K562 (cell line): ENCODE results near the gene DTNBP1. TPM values are rescaled to one million over a fixed set of nuclear protein-coding genes. Genes with fewer than 3 reads are reported as not detected.

Source experiments
- ATAC-seq: fragments of 200-7000 bp; cut with Tn5 transposase; 3 replicates; pipeline ENCODE4 v1.9.1; 2020; ENCODE audit warnings: moderate library complexity
- BruUV-seq: library from RNA; stranded (reverse); fragments of 400-500 nt; replicated peaks from 2 replicates; lab custom pipeline; 2021; lab: Mats Ljungman, UMichigan
- CTCF ChIA-PET: fragments of 300-600 bp; formaldehyde crosslinking; extraction: SDS; loops from one replicate; lab custom pipeline; 2021; ENCODE audit warnings: low intra/inter-chr PET ratio; lab: Yijun Ruan, JAX
- POLR2A ChIA-PET: fragments of 300-600, 350-650 bp; sonication (Branson Sonifier 250); formaldehyde crosslinking; extraction: SDS; loops from one replicate; lab custom pipeline; 2021; ENCODE audit warnings: antibody characterized with exemption, inconsistent platforms; lab: Yijun Ruan, JAX
- DNase-seq, 4 experiments: peaks; one replicate each; pipeline versions ENCODE4 v3.0.0 to v3.0.0-alpha.2; 2011 to 2018; ENCODE audit warnings: low spot score in 3 of 4, mixed read lengths in 3 of 4; ENCODE audit errors: extremely low read depth in 1 of 4
- FAIRE-seq: peaks from 2 replicates; lab custom pipeline; 2011; peaks lifted over from hg19 to GRCh38; lab: Jason Lieb, UNC
- H2AFZ ChIP-seq: 2 replicates; pipeline ENCODE4 v1.6.0; 2011; ENCODE audit warnings: low read depth, low read length, control low read depth, inconsistent platforms
- H3K27ac ChIP-seq: fragments of 200-600 bp; 3 replicates; pipeline ENCODE4 v1.8.0; 2011; ENCODE audit warnings: low read depth, mild to moderate bottlenecking, control low read depth, inconsistent platforms, low read length, moderate library complexity, mixed read lengths; ENCODE audit errors: extremely low read depth
- H3K27me3 ChIP-seq, 2 experiments: fragments of 300-600 bp in 1 of 2; 2 replicates in 1 of 2; 3 replicates in 1 of 2; pipeline versions ENCODE4 v1.6.0 to v1.8.0; 2011; ENCODE audit warnings: inconsistent platforms in 2 of 2, low read length in 2 of 2, mild to moderate bottlenecking in 1 of 2, mixed read lengths in 1 of 2, moderate library complexity in 1 of 2; ENCODE audit not compliant: control insufficient read depth in 2 of 2, insufficient read depth in 2 of 2
- H3K36me3 ChIP-seq: fragments of 300-600 bp; 3 replicates; pipeline ENCODE4 v1.8.0; 2011; ENCODE audit warnings: mild to moderate bottlenecking, low read length, inconsistent platforms; ENCODE audit not compliant: control insufficient read depth, insufficient read depth
- H3K4me1 ChIP-seq, 2 experiments: fragments of 200-600 bp in 1 of 2; replicated peaks in 1 of 2; 2 replicates in 1 of 2; 3 replicates in 1 of 2; pipeline versions ENCODE4 v1.5.1 to v1.8.0; 2011; ENCODE audit warnings: inconsistent platforms in 2 of 2, low read length in 2 of 2, mild to moderate bottlenecking in 1 of 2, mixed read lengths in 1 of 2, moderate library complexity in 1 of 2; ENCODE audit not compliant: control insufficient read depth in 2 of 2, insufficient read depth in 2 of 2
- H3K4me2 ChIP-seq: 2 replicates; pipeline ENCODE4 v1.6.1; 2011; ENCODE audit warnings: low read length, control low read depth, inconsistent platforms, mixed read lengths; ENCODE audit not compliant: insufficient read depth
- H3K4me3 ChIP-seq: fragments of 200-600 bp; sonication (generic), shearing (Covaris generic); 2 replicates; pipeline ENCODE4 v1.5.1; 2016; ENCODE audit warnings: control low read depth, inconsistent platforms
- H3K79me2 ChIP-seq: fragments of 200-600 bp; 3 replicates; pipeline ENCODE4 v1.8.0; 2011; ENCODE audit warnings: low read length, inconsistent platforms; ENCODE audit not compliant: control insufficient read depth, insufficient read depth
- H3K9ac ChIP-seq, 2 experiments: 2 replicates each; pipeline versions ENCODE4 v1.6.0 to v1.6.1; 2011; ENCODE audit warnings: low read depth in 2 of 2, low read length in 2 of 2, control low read depth in 1 of 2, inconsistent platforms in 1 of 2, mild to moderate bottlenecking in 1 of 2, mixed read lengths in 1 of 2; ENCODE audit not compliant: insufficient read depth in 1 of 2
- H3K9me1 ChIP-seq: one replicate; pipeline ENCODE4 v1.6.0; 2011; ENCODE audit warnings: inconsistent platforms, mild to moderate bottlenecking, low read length, moderate library complexity; ENCODE audit not compliant: control insufficient read depth, insufficient read depth
- H3K9me3 ChIP-seq: replicated peaks from 2 replicates; pipeline ENCODE4 v1.5.1; 2011; ENCODE audit warnings: low read depth, low read length, inconsistent platforms; ENCODE audit not compliant: control insufficient read depth, insufficient read depth
- H4K20me1 ChIP-seq: replicated peaks from 2 replicates; pipeline ENCODE4 v1.6.1; 2011; ENCODE audit warnings: low read length, inconsistent platforms, mixed read lengths; ENCODE audit not compliant: control insufficient read depth, insufficient read depth
- CBX2 ChIP-seq: fragments of 200-600 bp; sonication (generic); IDR thresholded peaks from one replicate; pipeline ENCODE4 v1.6.1; 2012; ENCODE audit warnings: mild to moderate bottlenecking, low read length, inconsistent platforms; ENCODE audit not compliant: insufficient read depth, poor library complexity, severe bottlenecking
- DLX4 ChIP-seq: fragments of 250-450 bp; sonication (Bioruptor Pico); IDR thresholded peaks from 2 replicates; pipeline ENCODE4 v1.6.1; 2021; ENCODE audit warnings: mild to moderate bottlenecking
- GATAD2B ChIP-seq: fragments of 450-650 bp; IDR thresholded peaks from 2 replicates; pipeline ENCODE4 v1.6.1; 2017; ENCODE audit warnings: mild to moderate bottlenecking, borderline replicate concordance
- MECOM ChIP-seq: fragments of 250-450 bp; sonication (Bioruptor Pico); IDR thresholded peaks from 2 replicates; pipeline ENCODE4 v1.8.0; 2022; ENCODE audit warnings: inconsistent platforms
- NFIX ChIP-seq: fragments of 250-450 bp; sonication (Bioruptor Pico); IDR thresholded peaks from 2 replicates; pipeline ENCODE4 v1.4.0; 2020; ENCODE audit warnings: low read depth, mild to moderate bottlenecking, moderate library complexity
- SMAD4 ChIP-seq: fragments of 250-450 bp; sonication (Bioruptor Pico); conservative IDR thresholded peaks from 2 replicates; pipeline ENCODE4 v1.8.0; 2021; ENCODE audit warnings: inconsistent platforms, mild to moderate bottlenecking, moderate library complexity
- ZBTB26 ChIP-seq: fragments of 450-650 bp; formaldehyde crosslinking; IDR thresholded peaks from 2 replicates; pipeline ENCODE4 v1.4.0; 2022; ENCODE audit warnings: missing genetic modification characterization
- ZNF280A ChIP-seq: fragments of 450-650 bp; IDR thresholded peaks from 2 replicates; pipeline ENCODE4 v1.6.1; 2018; ENCODE audit warnings: mild to moderate bottlenecking, low read depth; ENCODE audit not compliant: partially characterized antibody
- WGBS: fragments of 100-300 bp; shearing (Covaris generic); methylation state at CpG from one replicate; pipeline ENCODE4 v1.1.6; 2016; ENCODE audit warnings: low coverage, mixed read lengths; ENCODE audit not compliant: insufficient coverage; ENCODE audit errors: missing lambda C conversion rate; 5-methylcytosine and 5-hydroxymethylcytosine counted together
- in situ Hi-C: fragments of 300-500 bp; cut with MboI; formaldehyde crosslinking; loops from 4 replicates; pipeline ENCODE4 v1.15.0; 2018; ENCODE audit warnings: inconsistent platforms, mixed read lengths
- intact Hi-C: fragments of 100-400 bp; cut with micrococcal nuclease; formaldehyde crosslinking; loops from 2 replicates; pipeline ENCODE4 v1.14.2; 2022
- polyA plus RNA-seq, 8 experiments: library from polyadenylated mRNA; depleted of rRNA in 4 of 8; stranded (reverse) in 5 of 8; unstranded in 3 of 8; fragments of >200 nt; fragmentation: Nextera tagmentation in 2 of 8; fragmentation: Illumina TruSeq in 1 of 8; extraction: Ambion mirVana in 2 of 8; extraction: Trizol in 1 of 8; gene quantifications; 2 replicates each; pipeline versions ENCODE4 v1.2.1 to v1.2.3, GENCODE V29; 2011 to 2014; ENCODE audit warnings: inconsistent platforms in 1 of 8, missing spikeins in 1 of 8
- total RNA-seq, 7 experiments: library from RNA; depleted of rRNA in 6 of 7; stranded (reverse); fragments of >200 nt in 6 of 7; fragmentation: Illumina TruSeq in 2 of 7; extraction: Trizol in 2 of 7; gene quantifications; 2 replicates each; pipeline versions ENCODE4 v1.2.1 to v1.2.3, GENCODE V29; 2011 to 2021; ENCODE audit warnings: low replicate concordance in 1 of 7
- TF ChIP-seq, protein P1 (sequence below): fragments of 450-650 bp; IDR thresholded peaks from 2 replicates; pipeline ENCODE4 v1.6.1; 2016; ENCODE audit warnings: borderline replicate concordance

The DTNBP1 gene
- total and polyA plus RNA-seq, 9 of the 15 experiments (the other 6 are each of a cell fraction or from before 2014, with no cell fraction given) = 16.7 to 54.5 (median 21.4) TPM

DNA sequence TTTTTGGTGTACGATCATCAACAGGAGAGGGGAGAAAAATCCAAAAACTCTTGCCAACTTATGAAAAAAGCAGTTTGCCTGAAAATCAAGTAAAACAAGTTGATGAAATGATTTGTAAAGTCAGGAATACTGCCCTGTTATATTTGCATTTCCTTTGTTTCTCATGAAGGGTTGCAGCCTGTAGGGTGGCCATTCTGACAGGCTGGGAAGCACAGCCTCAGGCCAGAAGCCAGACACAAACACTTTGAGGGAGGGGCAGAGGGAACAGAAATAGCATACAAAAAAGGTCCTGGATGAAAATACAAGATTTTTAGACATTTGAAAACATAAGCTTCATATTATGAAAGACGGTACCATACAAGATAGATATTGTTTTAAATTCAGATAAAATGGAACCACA, 109.8 kb downstream of the DTNBP1 start:
- 0 out of 2 replicates have a peak, but pooled peaks have one; percentile 9 for TF ChIP-seq SMAD4 (CRISPR knock-in tag)
- 0 out of 2 replicates have a peak, but pooled peaks have one; percentile 2 for TF ChIP-seq NFIX
- no peak for TF ChIP-seq MECOM
- Histone ChIP-seq H3K27me3 (no peaks in the 10 kb centered on the region), H2AFZ (no peak overlapping the region), H3K79me2 (peaks cover 22% of the 10 kb centered on the region), H3K27ac (no peak overlapping the region), H3K4me2 (no peak overlapping the region), H3K4me3 (no peak overlapping the region), H3K4me1 (peaks cover 21 to 51% of the 10 kb centered on the region in 2 experiments), H3K9me3 (no peaks in the 10 kb centered on the region), H3K9me1 (no peaks in the 10 kb centered on the region), H3K36me3 (0 out of 3 replicates have a peak, but pooled peaks cover 3% of the 10 kb centered on the region), H4K20me1 (no peaks in the 10 kb centered on the region), H3K9ac (no peak overlapping the region)
- in situ Hi-C loops (no loop called here), intact Hi-C loops (no loop called here)
- BruUV-seq = no TSS peak
- ATAC-seq (no peak), DNase-seq (no peak), FAIRE-seq (no peak)
- CTCF ChIA-PET = no interaction called here
- POLR2A ChIA-PET = interaction anchor here (0.7 to 2.1 kb wide), 2 partner anchors 16 to 17 kb away, joined by 3 to 7 read pairs; no protein-coding TSS in a partner anchor
- WGBS = 62% methylated on average over 2 of the region's 2 CpGs

DNA sequence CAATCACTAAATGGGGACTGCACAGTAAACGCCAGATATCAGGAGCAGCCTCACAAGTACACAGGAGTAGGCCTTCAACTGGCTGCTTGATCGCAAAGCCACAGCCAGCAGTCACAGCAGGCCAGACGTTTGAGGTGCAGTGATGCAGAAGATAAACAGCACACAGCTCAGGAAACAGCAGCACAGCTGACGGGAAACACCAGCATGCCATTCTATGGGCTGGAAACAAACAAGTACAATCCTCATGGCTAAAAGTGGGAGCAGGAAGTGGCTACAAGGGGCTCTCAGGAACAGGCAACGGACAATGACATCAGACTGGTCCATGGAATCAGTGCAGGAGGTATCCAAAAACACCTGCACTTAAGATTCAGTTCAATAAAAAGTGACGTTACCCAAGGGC, 111.0 kb downstream of the DTNBP1 start:
- Histone ChIP-seq H2AFZ (no peak overlapping the region), H3K4me1 (peaks cover 20 to 50% of the 10 kb centered on the region in 2 experiments), H3K9me1 (no peaks in the 10 kb centered on the region), H4K20me1 (no peaks in the 10 kb centered on the region), H3K9ac (peak overlapping the region in 1 of 2 experiments; percentile 57; a peak in 1 of 4 replicates), H3K4me2 (no peak overlapping the region), H3K9me3 (no peaks in the 10 kb centered on the region), H3K36me3 (0 out of 3 replicates have a peak, but pooled peaks cover 3% of the 10 kb centered on the region), H3K27ac (no peak overlapping the region), H3K4me3 (no peak overlapping the region), H3K79me2 (peaks cover 14% of the 10 kb centered on the region), H3K27me3 (no peaks in the 10 kb centered on the region)
- in situ Hi-C loops (no loop called here), intact Hi-C loops (no loop called here)
- no TSS peak for BruUV-seq
- DNase-seq (peak in 1 of 4 experiments; percentile 44), ATAC-seq (no peak), FAIRE-seq (no peak)
- CTCF ChIA-PET = no interaction called here
- POLR2A ChIA-PET = interaction anchor here (0.6 to 3.1 kb wide), 7 partner anchors 10 to 721 kb away, joined by 3 to 10 read pairs (median 4); no protein-coding TSS in a partner anchor
- 35% methylated on average over 6 of the region's 6 CpGs for WGBS
- TF ChIP-seq DLX4 (no peak), CBX2 (no peak), ZNF280A (no peak), ZBTB26 (0 out of 2 replicates have a peak, but pooled peaks have one; percentile 64), GATAD2B (no peak)
- TF ChIP-seq, protein P1, sequence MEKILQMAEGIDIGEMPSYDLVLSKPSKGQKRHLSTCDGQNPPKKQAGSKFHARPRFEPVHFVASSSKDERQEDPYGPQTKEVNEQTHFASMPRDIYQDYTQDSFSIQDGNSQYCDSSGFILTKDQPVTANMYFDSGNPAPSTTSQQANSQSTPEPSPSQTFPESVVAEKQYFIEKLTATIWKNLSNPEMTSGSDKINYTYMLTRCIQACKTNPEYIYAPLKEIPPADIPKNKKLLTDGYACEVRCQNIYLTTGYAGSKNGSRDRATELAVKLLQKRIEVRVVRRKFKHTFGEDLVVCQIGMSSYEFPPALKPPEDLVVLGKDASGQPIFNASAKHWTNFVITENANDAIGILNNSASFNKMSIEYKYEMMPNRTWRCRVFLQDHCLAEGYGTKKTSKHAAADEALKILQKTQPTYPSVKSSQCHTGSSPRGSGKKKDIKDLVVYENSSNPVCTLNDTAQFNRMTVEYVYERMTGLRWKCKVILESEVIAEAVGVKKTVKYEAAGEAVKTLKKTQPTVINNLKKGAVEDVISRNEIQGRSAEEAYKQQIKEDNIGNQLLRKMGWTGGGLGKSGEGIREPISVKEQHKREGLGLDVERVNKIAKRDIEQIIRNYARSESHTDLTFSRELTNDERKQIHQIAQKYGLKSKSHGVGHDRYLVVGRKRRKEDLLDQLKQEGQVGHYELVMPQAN = no peak
